Prostate gland (tissue), 2 donors: ENCODE data around the gene SEMA5A. TPM values are rescaled to one million over a fixed set of nuclear protein-coding genes. Genes with fewer than 3 reads are reported as not detected.

Experiments used
- DNase-seq: peaks from one replicate; pipeline ENCODE4 v3.0.0-alpha.2; 2019; ENCODE audit warnings: low spot score
- H3K27ac ChIP-seq, 2 donors: fragments of 200-600 bp; sonication (generic); 2 replicates each; pipeline ENCODE4 v1.5.1; 2017 to 2019
- H3K27me3 ChIP-seq: fragments of 200-600 bp; sonication (generic); replicated peaks from 2 replicates; pipeline ENCODE4 v1.5.1; 2019; ENCODE audit not compliant: insufficient read depth
- H3K36me3 ChIP-seq, 2 donors: fragments of 200-600 bp; sonication (generic); 1 replicate in 1 of 2; 2 replicates in 1 of 2; pipeline versions ENCODE4 v1.5.1 to v1.8.1; 2017 to 2019
- H3K4me1 ChIP-seq: fragments of 200-600 bp; sonication (generic); replicated peaks from 2 replicates; pipeline ENCODE4 v1.5.1; 2019
- H3K4me3 ChIP-seq, 2 donors: fragments of 200-600 bp; sonication (generic); 2 replicates each; pipeline ENCODE4 v1.5.1; 2017 to 2019
- H3K9me3 ChIP-seq: fragments of 200-600 bp; sonication (generic); 2 replicates; pipeline ENCODE4 v1.5.1; 2017
- CTCF ChIP-seq, 4 experiments: fragments of 200-600 bp in 2 of 4; fragments of 450-650 bp in 2 of 4; sonication (generic) in 2 of 4; IDR thresholded peaks; 1 replicate in 3 of 4; 2 replicates in 1 of 4; pipeline ENCODE4 v1.5.1; 2016 to 2019; ENCODE audit warnings: antibody characterized with exemption in 4 of 4, mild to moderate bottlenecking in 2 of 4, moderate library complexity in 2 of 4
- POLR2A ChIP-seq: fragments of 450-650 bp; IDR thresholded peaks from one replicate; pipeline ENCODE4 v1.6.1; 2016; ENCODE audit warnings: antibody characterized with exemption, mild to moderate bottlenecking
- POLR2AphosphoS5 ChIP-seq: sonication (generic); formaldehyde crosslinking; IDR thresholded peaks from one replicate; pipeline ENCODE4 v1.6.1; 2017; ENCODE audit warnings: antibody characterized with exemption
- WGBS: methylation state at CpG from one replicate; pipeline ENCODE4 v1.1.5; 2018; 5-methylcytosine and 5-hydroxymethylcytosine counted together
- intact Hi-C: fragments of 100-400 bp; cut with DNase I; formaldehyde crosslinking; loops from one replicate; pipeline ENCODE4 v1.14.2; 2022
- total RNA-seq, 2 donors: library from RNA; depleted of rRNA; stranded (reverse); fragments of >200 nt; gene quantifications; one replicate each; pipeline ENCODE4 v1.1.0, GENCODE V29; 2016

SEMA5A gene
- total RNA-seq, 2 donors from 2014 or later: 4.5 to 21.7 TPM

GRCh38 chr5:9240431-9240830 is 305.4 kb downstream of the SEMA5A start:
- intact Hi-C loops: no loop called here
- Histone ChIP-seq H3K4me1 (no peaks in the 10 kb centered on the region), H3K27ac (no peak overlapping the region), H3K9me3 (no peaks in the 10 kb centered on the region), H3K36me3 (no peaks in the 10 kb centered on the region), H3K4me3 (no peak overlapping the region), H3K27me3 (no peaks in the 10 kb centered on the region)
- DNase-seq: no peak
- TF ChIP-seq POLR2AphosphoS5 (no peak), CTCF (IDR thresholded peaks at IDR 0.05) (no peak), POLR2A (no peak)
- WGBS: 67% methylated on average over 2 of the region's 2 CpGs

DNA sequence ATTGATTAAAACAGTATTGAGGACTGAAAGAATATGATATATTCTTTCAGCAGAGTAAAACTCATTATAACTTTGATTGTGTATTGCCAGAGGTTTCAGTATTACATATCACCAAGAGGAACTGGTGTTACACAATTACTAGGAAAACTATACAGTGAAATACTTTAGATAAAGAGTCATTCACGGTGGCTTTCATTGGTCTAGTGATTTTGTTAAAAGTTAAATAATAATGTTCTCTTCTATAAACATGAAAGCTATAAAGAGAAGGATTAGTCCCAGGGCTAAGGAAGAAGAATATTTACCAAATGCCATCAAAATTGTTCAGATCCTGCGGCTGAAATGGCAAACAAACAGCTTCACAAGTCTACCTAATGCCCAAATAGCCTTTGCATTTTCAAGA is 306.2 kb downstream of the SEMA5A start:
- intact Hi-C loops: no loop called here
- H3K27ac ChIP-seq: no peak overlapping the region
- H3K4me3 ChIP-seq: no peak overlapping the region
- 39% methylated on average over 2 of the region's 2 CpGs for WGBS
- DNase-seq: no peak
- no peaks in the 10 kb centered on the region for H3K4me1 ChIP-seq
- no peaks in the 10 kb centered on the region for H3K9me3 ChIP-seq
- TF ChIP-seq POLR2A (no peak), POLR2AphosphoS5 (no peak), CTCF (IDR thresholded peaks at IDR 0.05) (no peak)
- no peaks in the 10 kb centered on the region for H3K36me3 ChIP-seq
- no peaks in the 10 kb centered on the region for H3K27me3 ChIP-seq

- H3K27me3 ChIP-seq: no peaks in the 10 kb centered on the region
- no peak overlapping the region for H3K27ac ChIP-seq
- H3K4me1 ChIP-seq: no peaks in the 10 kb centered on the region
- H3K9me3 ChIP-seq: no peaks in the 10 kb centered on the region
- H3K36me3 ChIP-seq: no peaks in the 10 kb centered on the region
- TF ChIP-seq POLR2AphosphoS5 (no peak), POLR2A (no peak), CTCF (IDR thresholded peaks at IDR 0.05) (no peak)
- no peak overlapping the region for H3K4me3 ChIP-seq
- no peak for DNase-seq
- intact Hi-C loops: no loop called here
These were observed 306.8 kb downstream of the SEMA5A start for GRCh38 chr5:9239071-9239470.

DNA sequence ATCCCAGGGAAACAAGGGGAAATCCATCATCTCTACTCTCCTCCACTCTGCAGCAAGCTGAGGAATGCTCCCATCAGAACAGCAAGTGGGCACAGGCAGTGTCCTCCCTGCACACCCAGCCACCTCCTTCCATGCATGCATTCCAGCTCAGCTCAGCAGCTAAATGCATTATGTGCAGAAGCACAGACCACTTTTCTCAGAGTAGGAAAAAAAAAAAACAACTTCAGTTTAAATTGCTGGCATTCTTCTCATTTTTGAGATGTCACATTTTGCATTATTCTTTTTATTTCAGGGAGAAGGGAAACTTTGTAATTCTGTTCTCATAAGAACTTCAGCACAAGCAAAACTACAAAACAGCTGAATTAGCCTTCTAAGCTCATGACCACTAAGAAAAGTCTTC is 312.2 kb downstream of the SEMA5A start:
- Histone ChIP-seq H3K4me3 (no peak overlapping the region), H3K9me3 (no peaks in the 10 kb centered on the region), H3K27ac (no peak overlapping the region), H3K36me3 (no peaks in the 10 kb centered on the region), H3K4me1 (no peaks in the 10 kb centered on the region), H3K27me3 (no peaks in the 10 kb centered on the region)
- DNase-seq: no peak
- intact Hi-C loops: no loop called here
- TF ChIP-seq POLR2A (no peak), CTCF (IDR thresholded peaks at IDR 0.05) (no peak)

DNA sequence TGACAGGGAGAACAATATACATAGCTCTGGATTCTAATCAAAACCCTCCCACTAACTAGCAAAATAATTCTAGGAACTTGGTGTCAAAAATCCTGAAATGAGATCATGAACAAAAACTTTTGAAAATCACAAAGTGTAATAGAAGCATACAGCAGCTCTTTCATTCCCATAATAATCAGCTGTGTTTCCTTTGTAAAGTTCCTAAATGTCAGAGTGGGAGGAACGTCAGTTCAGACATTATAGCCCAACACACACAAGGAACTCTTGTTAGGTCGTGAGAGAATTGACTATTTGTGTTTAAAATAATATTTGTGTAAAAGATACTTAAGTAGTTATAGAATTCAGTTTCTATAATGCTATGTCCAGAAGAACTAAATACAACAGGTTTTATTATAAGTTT is 312.8 kb downstream of the SEMA5A start:
- TF ChIP-seq POLR2A: no peak
- TF ChIP-seq POLR2AphosphoS5: no peak
- TF ChIP-seq CTCF (IDR thresholded peaks at IDR 0.05): no peak

More for the DNA sequence above, 312.8 kb downstream of the SEMA5A start:
- Histone ChIP-seq H3K9me3 (no peaks in the 10 kb centered on the region), H3K27ac (no peak overlapping the region), H3K4me1 (no peaks in the 10 kb centered on the region), H3K4me3 (no peak overlapping the region), H3K36me3 (no peaks in the 10 kb centered on the region), H3K27me3 (no peaks in the 10 kb centered on the region)
- WGBS: 50% methylated on average over 2 of the region's 2 CpGs
- DNase-seq: no peak
- intact Hi-C loops: no loop called here
